ENCODE results near the gene KRR1.

GRCh38 chr12:75477137-75477536, 34.3 kb downstream of the KRR1 start:
- TF ChIP-seq CTCF (IDR thresholded peaks at IDR 0.05) (no peak), BCL3 (IDR thresholded peaks at IDR 0.05) (no peak), POLR2A (IDR thresholded peaks at IDR 0.05; ENCODE audit: low read length) (no peak), MAX (IDR thresholded peaks at IDR 0.05) (no peak), BHLHE40 (IDR thresholded peaks at IDR 0.05; ENCODE audit: low read depth, low read length) (no peak), EP300 (IDR thresholded peaks at IDR 0.05) (no peak), MAFK (IDR thresholded peaks at IDR 0.05; ENCODE audit: partially characterized antibody) (no peak)

All from A549 (cell line).